Islet of Langerhans (tissue), 1 donor: Measurements from ENCODE around the gene SCGB1C2.
"Not testable (repeated sequence)": the region's sequence is repeated elsewhere in the genome, so short reads cannot be mapped to it uniquely, and the experiment has no call there.

Experiments used
- FAIRE-seq: peaks from one replicate; lab custom pipeline; 2011; peaks lifted over from hg19 to GRCh38; lab: Jason Lieb, UNC

The SCGB1C2 gene

GRCh38 chr17:149231-149630, 11.9 kb downstream of the SCGB1C2 start:
- no peak for FAIRE-seq

DNA sequence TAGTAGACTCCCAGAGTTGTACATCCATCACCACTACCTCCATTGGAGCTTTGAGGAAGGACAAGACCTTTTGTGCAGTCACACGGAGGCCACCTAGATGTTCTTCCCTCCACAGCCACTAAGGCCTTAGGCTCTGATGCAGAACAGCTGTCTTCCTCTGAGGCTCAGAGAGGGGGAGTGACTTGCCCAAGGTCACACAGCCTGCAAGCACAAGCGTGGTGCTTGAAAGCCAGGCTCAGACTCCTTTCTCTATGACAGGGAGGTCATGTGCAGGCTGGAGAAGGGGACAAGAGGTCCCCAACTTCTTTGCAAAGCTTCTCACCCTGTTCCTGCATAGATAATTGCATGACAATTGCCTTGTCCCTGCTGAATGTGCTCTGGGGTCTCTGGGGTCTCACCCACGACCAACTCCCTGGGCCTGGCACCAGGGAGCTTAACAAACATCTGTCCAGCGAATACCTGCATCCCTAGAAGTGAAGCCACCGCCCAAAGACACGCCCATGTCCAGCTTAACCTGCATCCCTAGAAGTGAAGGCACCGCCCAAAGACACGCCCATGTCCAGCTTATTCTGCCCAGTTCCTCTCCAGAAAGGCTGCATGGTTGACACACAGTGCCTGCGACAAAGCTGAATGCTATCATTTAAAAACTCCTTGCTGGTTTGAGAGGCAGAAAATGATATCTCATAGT, 12.7 kb downstream of the SCGB1C2 start:
- no peak for FAIRE-seq

GRCh38 chr17:151004-151403, 13.6 kb downstream of the SCGB1C2 start:
- no peak for FAIRE-seq

GRCh38 chr17:151886-152859, 14.8 kb downstream of the SCGB1C2 start:
- no peak for FAIRE-seq

- FAIRE-seq: no peak
Observed at GRCh38 chr17:152860-153420, 15.6 kb downstream of the SCGB1C2 start.

DNA sequence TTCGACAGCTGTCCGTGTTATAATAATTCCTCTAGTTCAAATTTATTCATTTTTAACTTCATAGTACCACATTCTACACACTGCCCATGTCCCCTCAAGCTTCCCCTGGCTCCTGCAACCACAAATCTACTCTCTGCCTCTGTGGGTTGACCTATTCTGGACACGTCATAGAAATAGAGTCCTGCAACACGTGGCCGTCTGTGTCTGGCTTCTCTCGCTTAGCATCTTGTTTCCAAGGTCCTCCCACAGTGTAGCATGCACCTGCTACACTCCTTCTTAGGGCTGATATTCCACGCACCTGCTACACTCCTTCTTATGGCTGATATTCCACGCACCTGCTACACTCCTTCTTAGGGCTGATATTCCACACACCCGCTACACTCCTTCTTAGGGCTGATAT, 16.5 kb downstream of the SCGB1C2 start:
- FAIRE-seq: no peak

DNA sequence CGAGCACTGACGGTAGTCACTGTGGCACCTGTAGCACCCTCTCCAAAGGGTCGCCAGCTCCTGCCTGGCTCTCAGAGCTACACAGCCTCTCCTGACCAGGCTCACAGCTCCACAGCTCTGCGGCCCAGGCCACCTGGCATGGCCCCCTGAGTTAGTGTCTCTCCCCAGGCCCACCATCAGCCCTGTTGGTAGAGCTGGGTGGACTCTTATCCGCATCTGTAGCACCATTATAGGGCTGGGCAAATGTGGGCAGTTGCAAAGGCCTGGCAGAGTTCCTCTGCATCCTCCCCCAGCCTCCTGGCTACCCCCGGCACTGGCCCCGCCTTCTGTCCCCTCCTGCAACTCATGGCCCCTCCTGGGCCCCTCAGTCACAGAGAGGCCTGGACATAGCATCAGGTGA, 18.2 kb downstream of the SCGB1C2 start:
- FAIRE-seq: no peak

DNA sequence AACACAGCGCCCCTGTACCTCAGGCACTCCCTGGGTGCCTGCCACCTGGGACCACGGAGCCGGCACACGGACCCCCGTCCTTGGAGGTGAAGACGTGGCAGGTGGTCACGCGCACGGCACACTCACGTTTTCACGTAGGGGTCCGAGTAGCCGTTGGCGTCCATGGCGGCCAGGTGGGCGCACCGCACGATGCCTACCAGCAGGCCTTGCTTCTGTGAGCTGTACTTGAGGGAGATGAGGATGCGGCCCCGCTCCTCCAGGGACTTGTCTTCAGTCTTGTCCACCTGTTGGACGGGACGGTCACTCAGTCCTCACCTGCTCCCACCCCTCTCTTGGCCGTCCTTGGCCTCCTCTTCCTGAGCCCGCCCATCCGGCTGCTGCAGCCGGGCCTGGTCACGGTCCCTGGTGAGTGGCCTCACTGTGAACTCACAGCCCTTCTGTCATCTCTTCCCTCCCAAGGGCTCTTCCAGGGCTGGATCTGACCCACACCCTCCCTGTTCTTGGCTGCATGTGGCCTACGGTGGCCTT, 18.8 kb downstream of the SCGB1C2 start:
- no peak for FAIRE-seq

DNA sequence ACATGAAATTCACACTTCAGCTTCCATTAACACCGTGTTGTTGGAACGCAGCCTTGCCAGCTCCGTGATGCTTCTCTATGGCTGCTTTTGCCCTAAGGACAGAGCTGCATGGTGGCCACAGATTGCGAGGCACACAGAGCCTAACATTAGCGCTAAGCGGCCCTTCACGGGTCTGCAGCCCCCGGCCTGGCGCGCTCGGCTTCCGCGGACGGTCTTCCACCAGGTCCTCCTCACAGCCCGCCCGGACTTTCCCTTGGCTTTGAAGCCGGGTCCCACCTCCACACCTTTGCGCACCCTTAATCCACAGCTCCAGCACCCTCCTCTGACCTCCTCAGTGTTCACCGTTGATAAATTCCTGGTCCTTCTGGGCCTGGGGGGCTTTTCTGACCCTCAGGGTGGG, 19.6 kb downstream of the SCGB1C2 start:
- no peak for FAIRE-seq

GRCh38 chr17:157901-158300, 20.5 kb downstream of the SCGB1C2 start:
- FAIRE-seq: no peak

DNA sequence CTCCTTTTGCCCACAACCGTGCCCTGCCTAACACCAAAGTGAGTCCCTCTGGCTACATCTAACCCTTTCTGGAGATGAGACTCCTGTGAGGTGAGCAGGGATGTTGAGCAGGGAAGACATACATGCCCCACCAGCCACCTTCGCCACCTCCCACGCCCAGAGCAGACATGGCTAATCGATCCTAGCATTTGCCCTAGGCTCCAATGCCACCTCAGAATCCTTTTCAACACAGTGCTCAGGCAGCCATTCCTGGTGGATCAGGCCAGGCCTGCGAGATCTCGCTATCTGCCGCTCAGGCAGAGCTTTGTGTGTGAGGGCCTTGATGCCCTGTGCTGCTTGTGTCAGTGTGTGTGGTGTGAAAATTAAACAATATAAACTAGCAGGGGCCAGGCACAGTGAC, 21.0 kb downstream of the SCGB1C2 start:
- no peak for FAIRE-seq

DNA sequence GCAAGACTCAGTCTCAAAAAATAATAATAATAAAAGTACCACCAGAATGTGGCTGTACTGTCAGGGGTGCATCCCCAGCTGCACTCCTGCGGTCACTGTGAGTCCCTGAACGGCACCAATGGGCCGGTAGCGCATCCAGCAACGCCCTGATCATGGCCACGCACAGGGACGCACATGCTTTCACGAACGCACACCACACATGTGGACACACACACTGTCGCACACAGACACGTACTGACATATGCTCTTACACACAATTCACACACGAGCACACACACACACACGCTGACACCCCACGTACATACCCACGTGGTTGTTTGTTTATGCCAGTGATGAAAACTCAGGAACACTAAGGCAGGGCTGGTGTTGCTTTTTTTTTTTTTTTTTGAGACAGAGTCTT, 22.2 kb downstream of the SCGB1C2 start:
- no peak for FAIRE-seq

DNA sequence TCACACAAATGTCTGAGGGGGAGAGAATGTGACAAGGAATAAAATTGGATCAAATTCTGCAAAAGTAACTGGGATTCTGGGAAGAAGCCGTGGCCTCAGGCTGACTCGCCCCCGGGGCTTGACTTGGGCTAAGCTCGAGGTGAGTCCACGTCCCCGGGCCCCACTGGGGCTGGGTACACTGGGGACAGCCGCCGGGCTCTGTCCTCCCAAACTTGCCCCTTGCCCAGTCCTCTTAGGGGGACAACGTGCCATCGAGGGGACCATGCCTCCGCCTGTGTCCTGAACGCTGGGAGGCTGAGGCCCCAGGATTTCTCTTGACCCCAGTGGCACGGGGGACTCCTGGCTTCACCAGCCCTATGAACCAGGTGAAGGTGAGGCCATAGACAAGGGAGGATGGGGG, 23.0 kb downstream of the SCGB1C2 start:
- FAIRE-seq: no peak

- no peak for FAIRE-seq
Observed at GRCh38 chr17:161481-161880, 24.1 kb downstream of the SCGB1C2 start.

- no peak for FAIRE-seq
Observed at GRCh38 chr17:162689-163088, 25.3 kb downstream of the SCGB1C2 start.

DNA sequence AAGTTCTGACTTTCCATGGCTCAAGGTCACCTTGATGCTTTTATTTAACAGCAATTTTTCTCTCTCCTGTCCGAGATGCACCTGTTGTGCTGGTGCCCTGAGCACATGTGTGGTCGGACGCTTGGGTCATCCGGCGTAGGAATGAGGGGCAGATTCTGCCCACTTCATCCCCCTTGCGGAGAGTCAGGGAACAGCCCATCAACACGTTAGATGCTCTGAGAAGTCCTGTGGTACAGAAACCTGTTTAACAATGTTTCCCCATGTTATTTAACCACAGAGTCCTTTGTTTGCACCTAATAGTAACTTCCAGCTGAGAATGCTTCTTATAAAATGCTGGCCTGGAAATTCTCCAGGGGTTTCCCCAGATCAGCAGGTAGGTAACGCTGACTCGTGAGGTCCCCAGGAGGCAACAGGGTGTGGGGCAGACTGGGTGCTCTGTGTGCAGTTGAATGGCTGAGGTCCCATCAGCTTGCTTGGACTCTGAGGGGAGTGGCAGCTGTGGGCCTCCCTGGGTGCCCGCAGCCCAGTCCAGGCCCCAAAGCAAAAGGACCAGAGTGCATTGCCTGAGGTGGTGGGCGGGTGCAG, 26.2 kb downstream of the SCGB1C2 start:
- no peak for FAIRE-seq

- no peak for FAIRE-seq
Observed at GRCh38 chr17:164303-165235, 27.2 kb downstream of the SCGB1C2 start.

- no peak for FAIRE-seq
Observed at GRCh38 chr17:165939-166338, 28.6 kb downstream of the SCGB1C2 start.

GRCh38 chr17:168614-169013, 31.2 kb downstream of the SCGB1C2 start:
- FAIRE-seq: not testable (repeated sequence)

GRCh38 chr17:170130-170670, 32.8 kb downstream of the SCGB1C2 start:
- no peak for FAIRE-seq

DNA sequence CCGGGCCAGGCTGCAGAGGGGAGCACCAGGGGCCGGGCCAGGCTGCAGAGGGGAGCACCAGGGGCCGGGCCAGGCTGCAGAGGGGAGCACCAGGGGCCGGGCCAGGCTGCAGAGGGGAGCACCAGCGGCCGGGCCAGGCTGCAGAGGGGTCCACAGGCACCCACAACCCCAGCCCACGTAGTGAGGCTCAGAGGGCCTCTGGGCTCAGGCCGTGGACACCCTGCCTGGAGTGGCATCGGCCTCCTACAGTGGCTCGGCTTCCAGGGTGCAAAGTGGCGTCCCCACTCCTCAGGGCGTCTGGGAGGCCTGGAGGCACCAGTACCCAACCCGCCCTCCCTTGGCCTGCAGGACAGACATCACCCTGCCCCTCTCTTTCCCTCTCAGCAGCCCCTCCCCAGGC, 34.5 kb downstream of the SCGB1C2 start:
- no peak for FAIRE-seq
